Measurements from ENCODE around the gene LYSET. TPM values are rescaled to one million over a fixed set of nuclear protein-coding genes. Genes with fewer than 3 reads are reported as not detected.
"Not testable (repeated sequence)": the region's sequence is repeated elsewhere in the genome, so short reads cannot be mapped to it uniquely, and the experiment has no call there.

Gene LYSET
- total RNA-seq, 2 experiments from 2014 or later = 5.8 TPM

GRCh38 chr14:93231129-93231979 is 46.2 kb downstream of the LYSET start:
- Histone ChIP-seq H3K9me3 (ENCODE audit: control insufficient read depth in 1 of 2, insufficient read depth in 1 of 2, low read length in 2 of 2) (peaks cover 0 to 12% of the 10 kb centered on the region in 2 experiments), H3K36me3 (ENCODE audit: insufficient read depth, low read length) (peaks cover 20% of the 10 kb centered on the region), H3K4me3 (ENCODE audit: low read length) (peak overlapping the region; percentile 12), H3K4me1 (ENCODE audit: insufficient read depth, low read length) (peaks cover 17% of the 10 kb centered on the region), H3K27me3 (ENCODE audit: control insufficient read depth in 1 of 2, insufficient read depth in 2 of 2, low read length in 2 of 2) (no peaks in the 10 kb centered on the region), H3K27ac (ENCODE audit: low read depth in 1 of 2, low read length in 2 of 2) (no peak overlapping the region)
- H3K27me3 Mint-ChIP-seq = no peaks in the 10 kb centered on the region
- POLR2A ChIA-PET = no interaction called here
- TF ChIP-seq CTCF (IDR thresholded peaks at IDR 0.05) = no peak
- intact Hi-C loops (cut with DNase I, micrococcal nuclease) = loop anchor here in 1 of 2 experiments (5.0 kb wide), 1 partner anchor 661 kb away; no protein-coding TSS in a partner anchor
- peak in 1 of 14 experiments; percentile 4 for DNase-seq
- ATAC-seq (ENCODE audit: poor library complexity) = no peak
- no peak overlapping the region for H3K27ac Mint-ChIP-seq
- H3K4me3 Mint-ChIP-seq = peak overlapping the region; percentile 39
- CTCF ChIA-PET = no interaction called here
- H3K4me1 Mint-ChIP-seq (ENCODE audit: low read depth) = peaks cover 11% of the 10 kb centered on the region
- no peaks in the 10 kb centered on the region for H3K9me3 Mint-ChIP-seq
- peaks cover 31% of the 10 kb centered on the region for H3K36me3 Mint-ChIP-seq (ENCODE audit: low read depth)

- H3K27ac Mint-ChIP-seq = no peak overlapping the region
- no peak overlapping the region for H3K4me3 Mint-ChIP-seq
- H3K27me3 ChIP-seq (ENCODE audit: control insufficient read depth in 1 of 2, insufficient read depth in 2 of 2, low read length in 2 of 2) = no peaks in the 10 kb centered on the region
- no peaks in the 10 kb centered on the region for H3K27me3 Mint-ChIP-seq
- intact Hi-C loops (cut with DNase I, micrococcal nuclease) = loop anchor here in 1 of 2 experiments (5.0 kb wide), 1 partner anchor 660 kb away; no protein-coding TSS in a partner anchor
- ChIA-PET POLR2A (no interaction called here), CTCF (no interaction called here)
- peaks cover 17% of the 10 kb centered on the region for H3K4me1 ChIP-seq (ENCODE audit: insufficient read depth, low read length)
- peaks cover 0 to 12% of the 10 kb centered on the region in 2 experiments for H3K9me3 ChIP-seq (ENCODE audit: control insufficient read depth in 1 of 2, insufficient read depth in 1 of 2, low read length in 2 of 2)
- TF ChIP-seq CTCF (IDR thresholded peaks at IDR 0.05) = no peak
- ATAC-seq (ENCODE audit: poor library complexity) = no peak
- no peak overlapping the region for H3K4me3 ChIP-seq (ENCODE audit: low read length)
- peaks cover 15% of the 10 kb centered on the region for H3K36me3 ChIP-seq (ENCODE audit: insufficient read depth, low read length)
- H3K36me3 Mint-ChIP-seq (ENCODE audit: low read depth) = peaks cover 24% of the 10 kb centered on the region
- H3K9me3 Mint-ChIP-seq = no peaks in the 10 kb centered on the region
- DNase-seq = no peak
- peaks cover 11% of the 10 kb centered on the region for H3K4me1 Mint-ChIP-seq (ENCODE audit: low read depth)
- H3K27ac ChIP-seq (ENCODE audit: low read depth in 1 of 2, low read length in 2 of 2) = no peak overlapping the region
Observed at GRCh38 chr14:93232159-93232558, 47.0 kb downstream of the LYSET start.

GRCh38 chr14:93233078-93233477 is 48.0 kb downstream of the LYSET start:
- ATAC-seq (ENCODE audit: poor library complexity); POLR2A ChIA-PET; H3K27ac Mint-ChIP-seq; CTCF ChIA-PET; H3K9me3 Mint-ChIP-seq; H3K27me3 Mint-ChIP-seq; H3K4me3 ChIP-seq (ENCODE audit: low read length); DNase-seq; H3K4me3 Mint-ChIP-seq; H3K27ac ChIP-seq (ENCODE audit: low read depth in 1 of 2, low read length in 2 of 2); H3K36me3 ChIP-seq (ENCODE audit: insufficient read depth, low read length); H3K27me3 ChIP-seq (ENCODE audit: control insufficient read depth in 1 of 2, insufficient read depth in 2 of 2, low read length in 2 of 2): not testable (repeated sequence)
- intact Hi-C loops (cut with DNase I, micrococcal nuclease) = loop anchor here in 1 of 2 experiments (5.0 kb wide), 1 partner anchor 659 kb away; no protein-coding TSS in a partner anchor
- Mint-ChIP-seq H3K36me3 (ENCODE audit: low read depth) (peaks cover 15% of the 10 kb centered on the region), H3K4me1 (ENCODE audit: low read depth) (peaks cover 11% of the 10 kb centered on the region)
- Histone ChIP-seq H3K4me1 (ENCODE audit: insufficient read depth, low read length) (peaks cover 17% of the 10 kb centered on the region), H3K9me3 (ENCODE audit: control insufficient read depth in 1 of 2, insufficient read depth in 1 of 2, low read length in 2 of 2) (peaks cover 0 to 12% of the 10 kb centered on the region in 2 experiments)

All from CD4-positive, alpha-beta T cell (primary cell).